ENCODE results near the gene SMURF1.

DNA sequence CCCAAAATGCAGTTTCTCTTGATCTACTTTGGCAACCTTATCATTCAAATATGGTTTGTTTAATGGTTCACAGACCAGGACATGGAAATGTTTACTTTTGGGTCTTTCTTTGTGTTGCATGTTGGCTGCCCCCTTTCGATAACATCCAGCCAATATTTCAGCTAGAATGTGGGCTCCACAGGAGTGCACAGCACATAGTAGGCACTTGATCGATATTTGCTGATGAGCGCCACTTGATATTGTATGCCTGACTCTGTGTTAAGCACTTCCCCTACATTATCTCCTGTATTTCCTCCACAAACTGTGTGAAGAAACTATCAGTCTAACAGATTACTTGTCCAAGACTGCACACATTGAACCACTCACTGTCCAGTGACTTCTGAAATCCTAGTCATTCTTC lies 60.2 kb downstream of the SMURF1 start:
- TF ChIP-seq CTCF (conservative IDR thresholded peaks at IDR 0.05; ENCODE audit: low read depth, low read length) (no peak), MAFK (IDR thresholded peaks at IDR 0.05; ENCODE audit: low read depth, low read length) (no peak), BHLHE40 (IDR thresholded peaks at IDR 0.05; ENCODE audit: low read depth, low read length) (no peak)
